Skeletal muscle satellite cell (primary cell): ENCODE results near the gene IGSF3.

ENCODE experiments used
- H3K27me3 ChIP-seq: 2 replicates; pipeline ENCODE4 v1.7.0; 2013; ENCODE audit warnings: low read length; ENCODE audit not compliant: control insufficient read depth, insufficient read depth
- H3K36me3 ChIP-seq: 2 replicates; pipeline ENCODE4 v1.7.0; 2013; ENCODE audit warnings: mild to moderate bottlenecking, control low read depth, low read length; ENCODE audit not compliant: insufficient read depth
- H3K4me1 ChIP-seq: 2 replicates; pipeline ENCODE4 v1.7.0; 2013; ENCODE audit warnings: low read length; ENCODE audit not compliant: control insufficient read depth, insufficient read depth
- H3K4me2 ChIP-seq: 2 replicates; pipeline ENCODE4 v1.7.0; 2013; ENCODE audit warnings: mild to moderate bottlenecking, low read length
- H3K4me3 ChIP-seq: 2 replicates; pipeline ENCODE4 v1.7.0; 2013; ENCODE audit warnings: low read length
- H3K9ac ChIP-seq: 2 replicates; pipeline ENCODE4 v1.7.0; 2013; ENCODE audit warnings: mild to moderate bottlenecking, low read depth, low read length, moderate library complexity
- H3K9me3 ChIP-seq: replicated peaks from 2 replicates; pipeline ENCODE4 v1.7.0; 2013; ENCODE audit warnings: mild to moderate bottlenecking, control low read depth, low read length

The IGSF3 gene

GRCh38 chr1:116556289-116557006, 111.1 kb downstream of the IGSF3 start:
- Histone ChIP-seq H3K4me2 (peak overlapping the region; percentile 62), H3K4me3 (no peak overlapping the region), H3K27me3 (no peaks in the 10 kb centered on the region), H3K4me1 (peaks cover 20% of the 10 kb centered on the region), H3K9ac (peak overlapping the region; percentile 53), H3K9me3 (no peaks in the 10 kb centered on the region), H3K36me3 (no peaks in the 10 kb centered on the region)

DNA sequence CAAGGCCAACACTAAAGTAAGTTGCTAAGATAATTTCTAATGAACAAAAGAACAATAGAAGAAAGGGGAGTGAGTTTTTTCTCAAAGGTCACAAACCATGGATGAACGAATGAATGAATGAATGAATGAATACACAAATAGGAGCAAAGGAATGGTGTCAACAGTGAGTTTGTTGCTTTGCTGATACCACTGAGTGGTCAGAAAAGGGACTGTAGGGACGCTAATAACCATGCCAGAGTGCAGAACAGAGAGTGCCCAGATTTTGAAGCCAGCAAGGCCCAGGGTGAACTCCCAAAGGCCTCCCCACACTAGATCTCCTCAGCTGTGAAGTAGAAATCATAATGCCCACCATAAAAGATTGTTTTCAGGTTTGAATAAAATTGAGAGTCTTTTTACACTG, 112.6 kb downstream of the IGSF3 start:
- no peaks in the 10 kb centered on the region for H3K36me3 ChIP-seq
- no peak overlapping the region for H3K4me2 ChIP-seq
- no peaks in the 10 kb centered on the region for H3K9me3 ChIP-seq
- no peak overlapping the region for H3K9ac ChIP-seq
- H3K4me1 ChIP-seq = peaks cover 20% of the 10 kb centered on the region
- H3K27me3 ChIP-seq = no peaks in the 10 kb centered on the region
- H3K4me3 ChIP-seq = no peak overlapping the region

DNA sequence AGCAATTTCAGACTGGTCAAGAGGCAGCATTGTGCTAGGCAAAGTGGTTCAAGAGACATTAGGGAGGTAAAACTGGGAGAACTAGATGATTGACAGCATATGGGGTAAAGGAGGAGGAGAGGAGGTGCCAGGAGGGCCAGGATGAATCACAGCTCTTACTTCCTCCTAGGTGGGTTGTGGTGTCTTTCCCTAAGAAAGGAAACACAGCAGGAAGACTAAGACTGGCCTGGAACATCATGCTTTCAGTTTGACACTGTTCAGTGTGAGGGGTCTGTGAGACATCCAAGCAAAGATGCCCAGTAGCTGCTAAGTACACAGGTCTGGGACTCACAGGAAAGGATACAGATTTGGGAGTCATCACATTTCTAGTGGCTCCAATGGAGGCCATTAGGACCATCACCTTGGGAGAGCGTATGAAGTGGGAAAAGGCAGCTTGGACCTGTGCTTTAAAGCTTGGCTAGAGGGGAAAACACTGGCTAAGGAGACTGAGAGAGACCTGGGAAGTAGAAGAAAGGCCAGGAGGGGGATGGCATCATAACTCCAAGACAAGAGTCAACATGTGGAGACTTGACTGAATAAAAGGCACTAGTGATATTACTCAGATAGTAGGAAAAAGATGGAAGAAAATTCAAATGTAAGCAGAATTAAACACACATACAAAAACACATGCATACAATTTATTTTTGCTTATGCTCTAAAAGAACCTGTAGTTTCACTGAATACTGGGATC, 114.0 kb downstream of the IGSF3 start:
- Histone ChIP-seq H3K9ac (no peak overlapping the region), H3K4me1 (peaks cover 20% of the 10 kb centered on the region), H3K27me3 (no peaks in the 10 kb centered on the region), H3K4me2 (no peak overlapping the region), H3K9me3 (no peaks in the 10 kb centered on the region), H3K4me3 (no peak overlapping the region), H3K36me3 (no peaks in the 10 kb centered on the region)

GRCh38 chr1:116546354-116546977, 121.1 kb downstream of the IGSF3 start:
- Histone ChIP-seq H3K9me3 (no peaks in the 10 kb centered on the region), H3K36me3 (peaks cover 8% of the 10 kb centered on the region), H3K4me2 (no peak overlapping the region), H3K9ac (no peak overlapping the region), H3K4me3 (no peak overlapping the region), H3K4me1 (no peaks in the 10 kb centered on the region), H3K27me3 (no peaks in the 10 kb centered on the region)

DNA sequence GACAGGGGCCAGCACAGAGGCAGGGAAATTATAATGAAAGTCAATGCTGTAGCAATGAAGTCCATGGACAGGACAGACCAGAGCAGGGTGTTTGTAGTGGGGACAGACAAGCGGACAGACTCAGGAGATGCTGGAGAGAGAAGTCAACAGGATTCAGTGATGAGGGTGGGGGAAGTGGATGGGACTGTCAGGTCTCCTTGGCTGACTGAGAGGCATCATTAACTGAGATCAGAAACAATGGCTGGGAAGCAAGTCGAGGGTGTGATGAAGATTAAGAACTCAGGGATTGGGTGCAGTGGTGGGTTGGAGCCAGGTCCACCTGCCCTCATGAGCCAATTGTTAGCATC, 122.2 kb downstream of the IGSF3 start:
- Histone ChIP-seq H3K9ac (no peak overlapping the region), H3K27me3 (no peaks in the 10 kb centered on the region), H3K4me2 (no peak overlapping the region), H3K4me1 (no peaks in the 10 kb centered on the region), H3K4me3 (no peak overlapping the region), H3K36me3 (peaks cover 8% of the 10 kb centered on the region), H3K9me3 (no peaks in the 10 kb centered on the region)

DNA sequence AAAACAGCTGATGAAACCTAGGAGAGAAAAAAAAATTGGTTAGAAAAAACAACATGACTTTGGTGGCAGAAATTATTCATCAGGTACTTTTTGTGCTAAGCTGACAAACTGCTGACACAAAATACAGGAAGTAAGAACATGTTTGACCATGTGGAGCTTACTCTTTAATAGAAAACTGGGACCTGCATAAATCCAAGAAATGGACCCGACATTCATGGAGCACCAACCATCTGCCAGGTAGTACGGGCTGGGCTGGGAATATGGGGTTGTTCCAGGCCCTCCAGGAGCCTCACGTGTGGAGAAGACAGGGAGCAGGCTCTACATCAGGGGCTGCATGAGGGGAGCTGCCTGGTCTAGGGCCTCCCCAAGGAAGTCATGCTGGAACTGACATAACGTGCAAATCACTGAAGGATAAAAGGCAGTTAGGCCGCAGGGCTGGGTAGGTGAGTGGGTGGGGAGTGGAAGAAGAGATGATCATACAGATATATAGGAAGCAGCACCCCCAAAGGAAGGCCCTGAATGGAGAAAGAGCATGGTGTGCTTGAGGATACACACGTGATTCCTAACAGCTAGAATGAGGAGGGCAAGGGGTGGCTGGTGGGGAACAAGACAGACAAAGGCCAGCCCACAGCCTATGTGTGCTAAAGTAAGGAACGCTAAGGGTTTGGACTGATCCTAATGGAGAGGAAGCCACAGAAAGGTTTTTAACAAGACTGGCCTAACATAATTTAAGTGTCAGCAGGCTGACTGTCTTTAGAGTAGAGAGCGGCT, 122.8 kb downstream of the IGSF3 start:
- Histone ChIP-seq H3K4me3 (no peak overlapping the region), H3K9me3 (no peaks in the 10 kb centered on the region), H3K4me1 (no peaks in the 10 kb centered on the region), H3K4me2 (no peak overlapping the region), H3K36me3 (peaks cover 8% of the 10 kb centered on the region), H3K27me3 (no peaks in the 10 kb centered on the region), H3K9ac (no peak overlapping the region)

DNA sequence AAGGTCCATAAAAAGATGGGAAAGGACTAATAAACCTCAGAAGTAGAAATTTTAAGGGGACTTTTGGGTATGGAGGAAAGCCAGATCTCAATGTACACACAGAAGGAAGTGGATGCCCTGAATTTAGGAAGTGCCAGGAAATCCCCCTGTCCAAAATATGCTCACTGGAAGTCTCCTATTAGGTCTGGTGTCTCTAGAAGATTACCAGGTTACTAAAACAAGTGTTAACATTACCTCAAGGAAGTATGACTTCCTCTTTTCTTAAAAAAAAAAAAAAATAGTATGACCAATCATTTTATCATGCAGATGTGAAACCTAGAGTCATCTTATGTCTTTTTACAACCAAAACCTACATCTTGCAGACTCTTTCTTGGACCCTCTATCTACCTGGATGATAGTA, 127.4 kb downstream of the IGSF3 start:
- no peak overlapping the region for H3K4me3 ChIP-seq
- H3K9ac ChIP-seq = no peak overlapping the region
- H3K4me1 ChIP-seq = peaks cover 9% of the 10 kb centered on the region
- H3K4me2 ChIP-seq = no peak overlapping the region
- no peaks in the 10 kb centered on the region for H3K9me3 ChIP-seq
- H3K27me3 ChIP-seq = no peaks in the 10 kb centered on the region
- H3K36me3 ChIP-seq = peaks cover 14% of the 10 kb centered on the region

DNA sequence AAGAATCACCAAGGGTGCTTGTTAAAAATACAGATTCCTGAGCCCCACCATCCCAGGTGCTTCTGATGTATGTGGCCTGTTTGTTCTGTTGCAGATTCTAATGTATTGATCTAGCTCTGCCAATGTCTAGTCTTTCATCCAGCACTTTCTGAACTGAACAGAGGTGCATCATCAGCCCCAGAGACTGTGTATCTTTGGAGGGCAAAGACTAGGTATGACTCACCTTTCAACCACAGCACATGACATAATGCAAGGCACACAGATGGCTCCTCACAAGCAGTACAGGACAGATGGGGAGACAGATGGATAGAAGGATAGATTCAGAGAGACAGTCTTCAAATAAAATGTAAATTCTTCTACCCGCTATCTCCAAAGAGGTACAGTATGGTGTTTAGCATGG, 129.0 kb downstream of the IGSF3 start:
- H3K27me3 ChIP-seq = no peaks in the 10 kb centered on the region
- peaks cover 25% of the 10 kb centered on the region for H3K36me3 ChIP-seq

GRCh38 chr1:116537898-116538297, 129.6 kb downstream of the IGSF3 start:
- no peak overlapping the region for H3K9ac ChIP-seq
- H3K4me3 ChIP-seq = no peak overlapping the region

More for the DNA sequence above, 129.0 kb downstream of the IGSF3 start:
- no peaks in the 10 kb centered on the region for H3K9me3 ChIP-seq
- H3K4me2 ChIP-seq = no peak overlapping the region
- peaks cover 9% of the 10 kb centered on the region for H3K4me1 ChIP-seq
- no peak overlapping the region for H3K4me3 ChIP-seq
- H3K9ac ChIP-seq = no peak overlapping the region

GRCh38 chr1:116537040-116537831, 130.3 kb downstream of the IGSF3 start:
- H3K36me3 ChIP-seq = peaks cover 22% of the 10 kb centered on the region
- H3K4me1 ChIP-seq = peaks cover 9% of the 10 kb centered on the region
- no peak overlapping the region for H3K4me2 ChIP-seq
- no peak overlapping the region for H3K4me3 ChIP-seq
- no peak overlapping the region for H3K9ac ChIP-seq
- H3K9me3 ChIP-seq = no peaks in the 10 kb centered on the region
- H3K27me3 ChIP-seq = no peaks in the 10 kb centered on the region

More at GRCh38 chr1:116537898-116538297, 129.6 kb downstream of the IGSF3 start:
- Histone ChIP-seq H3K4me2 (no peak overlapping the region), H3K9me3 (no peaks in the 10 kb centered on the region), H3K36me3 (peaks cover 27% of the 10 kb centered on the region), H3K4me1 (peaks cover 9% of the 10 kb centered on the region), H3K27me3 (no peaks in the 10 kb centered on the region)
